Measurements from ENCODE around the gene ATG7. TPM values are rescaled to one million over a fixed set of nuclear protein-coding genes. Genes with fewer than 3 reads are reported as not detected.

The ATG7 gene
- polyA plus RNA-seq, 3 donors, result 8.4 to 17.9 (median 14.9) TPM

DNA sequence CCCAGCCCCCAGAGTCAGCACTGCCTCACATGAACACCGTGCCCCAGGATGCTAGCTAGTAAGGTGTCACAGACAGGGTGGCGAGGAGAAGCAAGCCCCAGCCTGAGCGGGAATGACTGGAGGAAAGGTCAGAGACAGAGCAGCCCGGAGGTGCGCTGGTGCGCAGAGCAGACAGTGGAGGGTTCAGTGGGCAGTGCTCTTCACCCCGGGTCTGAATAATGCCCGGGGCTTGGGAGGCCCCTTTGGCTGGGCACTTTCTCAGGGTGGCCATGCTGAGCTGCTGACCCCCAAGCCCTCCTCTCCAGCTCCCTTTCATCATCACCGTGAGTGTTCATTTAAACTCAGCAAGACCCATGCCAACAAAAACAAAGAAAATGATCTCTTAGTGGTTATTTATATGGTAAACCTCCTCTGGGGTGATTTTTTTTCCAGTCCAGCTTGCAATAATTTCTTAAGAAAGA lies 260.8 kb downstream of the ATG7 start:
- H3K27ac ChIP-seq (ENCODE audit: low read depth, low read length), result no peak overlapping the region
- WGBS, 3 donors, result 83 to 89% (median 86%) methylated on average over 9 of the region's 9 CpGs

DNA sequence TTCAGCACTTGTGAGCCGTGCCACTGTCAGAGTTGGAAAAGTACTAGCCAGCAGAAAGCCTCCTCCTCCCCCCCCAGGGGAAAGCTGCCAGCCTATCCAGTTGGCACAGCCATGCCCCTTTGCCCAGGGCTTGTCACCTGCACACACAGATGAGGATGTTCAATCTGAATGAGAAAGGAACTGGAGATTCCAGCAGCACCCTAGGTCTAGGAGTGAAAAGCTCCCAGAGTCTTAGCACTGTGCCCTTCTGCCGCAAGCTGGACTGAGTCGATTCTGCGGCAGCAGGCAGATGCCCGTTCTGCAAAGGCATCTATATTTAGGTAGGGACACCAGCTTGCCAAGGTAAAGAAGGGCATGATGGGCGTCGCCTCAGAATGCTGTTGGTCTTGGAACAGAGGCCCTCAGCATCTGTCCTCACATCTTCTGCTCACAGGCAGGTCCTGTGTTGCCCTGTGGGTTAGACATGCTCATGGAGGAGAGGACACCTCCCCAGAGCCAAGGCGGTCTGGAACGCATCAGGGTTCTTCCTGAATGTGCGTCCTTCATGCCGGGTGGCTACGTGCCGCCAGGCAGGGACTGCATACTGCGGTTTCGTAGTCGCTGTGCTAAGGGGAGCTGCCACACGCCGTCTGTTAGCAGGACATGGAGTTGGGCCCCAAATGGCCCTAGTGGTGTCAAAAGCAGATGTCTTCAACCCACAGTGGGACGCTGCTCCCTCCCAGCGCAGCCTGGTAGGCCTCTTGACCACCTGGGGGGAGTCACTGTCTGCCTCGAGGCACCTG lies 262.0 kb downstream of the ATG7 start:
- H3K27ac ChIP-seq (ENCODE audit: low read depth, low read length), result no peak overlapping the region
- 88 to 96% (median 95%) methylated on average over 20 to 21 of the region's 21 CpGs for WGBS, 3 donors

DNA sequence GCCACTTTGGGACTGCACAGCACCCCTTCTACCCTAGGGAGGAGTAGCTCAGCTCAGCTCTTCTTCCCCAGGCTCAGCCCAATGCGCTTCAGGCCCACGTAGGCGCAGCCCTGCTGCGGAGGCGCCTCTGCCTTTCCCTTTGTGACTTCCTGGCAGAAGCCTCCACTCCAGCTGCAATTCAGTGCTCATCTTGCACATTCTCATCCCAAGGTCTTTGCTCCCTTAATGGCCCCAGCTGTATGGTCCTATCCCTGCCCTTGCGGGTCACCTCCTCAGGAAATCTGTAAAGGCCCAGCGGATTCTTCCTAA lies 262.6 kb downstream of the ATG7 start:
- WGBS, 3 donors, result 97 to 99% (median 98%) methylated on average over 7 of the region's 7 CpGs
- no peak overlapping the region for H3K27ac ChIP-seq (ENCODE audit: low read depth, low read length)

DNA sequence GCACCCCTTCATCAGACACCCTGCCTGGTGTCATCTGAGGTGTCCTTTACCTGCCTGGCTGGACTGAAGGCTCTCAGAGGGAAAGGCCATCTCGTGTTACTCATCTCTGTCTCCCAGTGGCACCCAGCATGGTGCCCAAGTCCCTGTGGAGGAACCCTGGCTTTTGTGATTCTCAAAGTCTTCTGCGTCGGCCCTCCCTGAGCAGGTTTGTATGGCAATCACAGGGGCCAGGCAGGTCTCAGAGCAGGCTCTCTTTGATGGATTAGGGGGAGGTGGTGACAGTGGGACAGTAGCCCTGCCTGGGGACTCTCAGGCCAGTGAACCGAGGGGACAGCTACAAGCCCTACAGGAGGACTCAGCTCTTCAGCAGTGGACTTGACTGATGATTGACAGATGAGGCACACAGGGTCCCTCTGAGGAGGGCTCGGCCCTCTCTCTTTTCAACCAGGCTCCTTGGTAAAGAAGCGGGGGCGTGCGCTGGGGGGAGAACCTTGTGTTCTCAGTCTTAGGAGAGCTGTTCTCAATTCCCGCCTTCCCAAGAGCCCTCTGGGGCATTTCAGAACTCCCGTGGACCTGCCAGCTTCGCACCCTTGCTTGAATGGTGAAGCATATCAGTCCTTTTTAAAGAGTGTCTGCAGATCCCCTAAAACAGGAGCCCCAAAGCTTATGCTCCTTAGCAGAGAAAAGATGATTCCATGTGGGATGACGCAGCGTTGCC lies 263.2 kb downstream of the ATG7 start:
- 94 to 98% (median 96%) methylated on average over 13 of the region's 13 CpGs for WGBS, 3 donors
- H3K27ac ChIP-seq (ENCODE audit: low read depth, low read length), result no peak overlapping the region

DNA sequence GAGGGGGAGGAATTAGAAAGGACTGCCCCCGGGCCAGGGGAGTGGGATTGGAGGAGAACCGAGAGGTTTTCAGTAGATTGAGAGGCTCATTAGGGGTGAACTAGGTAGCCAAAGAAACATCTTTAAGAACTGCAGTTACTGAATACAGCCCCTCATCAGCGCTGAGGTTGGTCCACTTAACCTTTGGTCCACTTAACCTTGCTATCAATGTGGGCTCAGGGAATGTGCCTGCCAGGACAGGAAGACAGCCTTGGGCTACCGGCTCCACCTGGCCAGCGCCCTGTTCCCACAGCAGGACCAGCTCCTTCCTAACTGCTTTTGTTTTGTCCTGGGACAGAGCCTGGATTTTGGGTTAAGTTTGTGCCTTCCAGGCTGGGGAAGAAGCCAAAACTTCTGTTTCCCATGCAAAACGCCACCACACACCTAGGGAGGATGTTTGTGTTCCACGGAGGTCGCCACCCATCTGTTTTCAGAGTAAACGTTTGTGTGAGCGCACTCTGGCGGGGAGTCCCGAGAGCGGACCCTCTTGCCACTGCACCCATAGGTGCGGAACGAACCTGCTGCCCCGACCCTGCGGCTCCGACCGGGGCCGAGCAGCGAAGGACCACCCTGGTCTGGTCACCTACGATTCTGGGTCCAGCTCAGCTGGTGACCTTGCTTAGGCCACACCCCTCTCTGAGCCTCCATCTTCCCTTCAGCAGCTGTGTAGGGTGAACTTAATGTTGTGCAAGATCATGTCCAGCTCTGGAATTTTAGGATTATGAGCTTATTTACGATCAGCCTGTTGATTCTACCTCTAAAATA lies 264.1 kb downstream of the ATG7 start:
- 86 to 92% (median 89%) methylated on average over 23 of the region's 23 CpGs for WGBS, 3 donors

DNA sequence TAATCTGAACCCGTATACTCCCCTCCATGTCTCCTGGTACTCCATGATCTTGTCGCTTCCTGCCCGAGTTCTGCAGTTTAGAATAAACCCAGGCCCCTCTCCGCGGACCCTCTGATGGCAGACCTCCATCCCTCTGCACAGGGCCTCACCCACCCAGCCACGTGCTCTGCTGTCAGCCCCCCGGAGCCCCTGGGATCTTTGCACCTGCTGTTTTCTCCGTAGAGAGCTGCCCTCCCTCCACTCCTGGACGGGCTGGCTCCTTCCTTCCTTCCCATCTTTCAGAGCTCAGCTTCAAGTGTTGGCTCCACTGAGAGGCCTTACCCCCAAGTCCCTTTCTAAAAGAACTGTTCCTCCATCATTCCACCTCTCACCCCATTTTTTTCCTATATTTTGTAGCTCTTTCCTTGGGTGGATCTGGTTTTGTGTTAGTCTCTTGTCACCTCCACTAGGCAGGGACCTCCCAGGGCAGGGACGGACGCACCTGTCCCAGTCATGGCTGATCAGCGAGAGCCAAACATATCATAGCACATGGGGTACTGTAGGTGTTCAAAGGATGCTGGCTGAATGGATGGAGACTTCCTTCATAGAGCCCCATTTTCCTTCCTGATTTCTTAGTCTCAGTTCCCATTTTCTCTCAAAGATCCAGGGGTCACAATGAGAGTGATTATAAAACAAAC lies 264.9 kb downstream of the ATG7 start:
- WGBS, 3 donors, result 87 to 94% (median 89%) methylated on average over 12 of the region's 12 CpGs
- no peak overlapping the region for H3K27ac ChIP-seq (ENCODE audit: low read depth, low read length)

More for the DNA sequence above, 264.1 kb downstream of the ATG7 start:
- H3K27ac ChIP-seq (ENCODE audit: low read depth, low read length), result no peak overlapping the region

DNA sequence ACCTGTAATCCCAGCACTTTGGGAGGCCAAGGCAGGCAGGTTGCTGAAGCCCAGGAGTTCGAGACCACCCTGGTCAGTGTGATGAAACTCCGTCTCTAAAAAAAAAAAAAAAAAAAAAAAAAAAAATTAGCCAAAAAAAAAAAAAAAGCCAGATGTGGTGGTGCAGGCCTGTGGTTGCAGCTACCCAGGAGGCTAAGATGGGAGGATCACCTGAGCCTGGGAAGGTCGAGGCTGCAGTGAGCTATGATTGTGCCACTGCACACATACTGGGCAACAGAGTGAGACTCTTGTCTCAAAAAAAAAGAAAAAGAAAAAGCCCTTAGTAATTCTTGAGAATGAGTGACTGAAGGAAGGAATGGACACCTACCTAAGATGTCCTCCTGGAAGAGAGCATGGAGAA lies 266.4 kb downstream of the ATG7 start:
- WGBS, 3 donors, result 95 to 97% (median 95%) methylated on average over 3 of the region's 3 CpGs
- H3K27ac ChIP-seq (ENCODE audit: low read depth, low read length), result no peak overlapping the region

DNA sequence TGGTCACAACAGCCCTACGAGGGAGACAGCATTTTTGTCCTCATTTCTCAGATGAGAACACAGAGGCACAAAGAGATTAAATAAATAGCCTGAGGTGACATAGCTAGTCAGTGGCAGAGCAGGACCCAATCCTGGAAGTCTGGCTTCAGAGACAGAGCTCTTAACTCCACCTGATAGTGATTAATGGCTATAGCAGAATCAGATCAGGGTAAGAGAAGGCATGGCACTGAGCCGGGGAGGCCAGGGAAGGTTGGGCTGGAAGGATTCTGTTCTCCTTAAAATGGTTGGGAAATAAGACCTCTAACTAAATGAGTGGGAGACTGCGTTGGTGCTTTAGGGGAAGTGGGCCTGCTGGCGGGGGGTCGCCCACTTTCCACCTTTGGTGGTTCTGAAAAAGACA lies 267.0 kb downstream of the ATG7 start:
- 93 to 96% (median 94%) methylated on average over 5 of the region's 5 CpGs for WGBS, 3 donors
- no peak overlapping the region for H3K27ac ChIP-seq (ENCODE audit: low read depth, low read length)

DNA sequence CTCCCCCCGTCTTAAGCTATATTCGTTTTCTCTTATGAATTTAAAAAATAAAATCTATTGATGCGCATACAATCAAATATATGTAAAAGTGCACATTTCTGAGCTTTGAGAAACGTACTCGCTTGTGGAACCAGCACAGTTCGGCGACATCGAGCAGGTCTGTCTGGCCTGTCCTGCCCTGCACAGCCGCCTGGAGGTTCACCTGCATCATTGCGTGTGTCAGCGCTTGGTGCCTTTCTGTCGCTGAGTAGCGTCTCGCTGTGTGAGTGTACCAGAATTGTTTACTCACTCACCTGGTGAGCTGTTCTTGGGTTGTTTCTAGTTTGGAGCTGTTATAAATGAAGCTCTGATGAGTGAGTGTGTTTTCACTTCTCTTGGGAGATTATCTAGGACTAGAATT lies 267.5 kb downstream of the ATG7 start:
- H3K27ac ChIP-seq (ENCODE audit: low read depth, low read length), result no peak overlapping the region
- WGBS, 3 donors, result 88 to 97% (median 90%) methylated on average over 14 of the region's 14 CpGs

DNA sequence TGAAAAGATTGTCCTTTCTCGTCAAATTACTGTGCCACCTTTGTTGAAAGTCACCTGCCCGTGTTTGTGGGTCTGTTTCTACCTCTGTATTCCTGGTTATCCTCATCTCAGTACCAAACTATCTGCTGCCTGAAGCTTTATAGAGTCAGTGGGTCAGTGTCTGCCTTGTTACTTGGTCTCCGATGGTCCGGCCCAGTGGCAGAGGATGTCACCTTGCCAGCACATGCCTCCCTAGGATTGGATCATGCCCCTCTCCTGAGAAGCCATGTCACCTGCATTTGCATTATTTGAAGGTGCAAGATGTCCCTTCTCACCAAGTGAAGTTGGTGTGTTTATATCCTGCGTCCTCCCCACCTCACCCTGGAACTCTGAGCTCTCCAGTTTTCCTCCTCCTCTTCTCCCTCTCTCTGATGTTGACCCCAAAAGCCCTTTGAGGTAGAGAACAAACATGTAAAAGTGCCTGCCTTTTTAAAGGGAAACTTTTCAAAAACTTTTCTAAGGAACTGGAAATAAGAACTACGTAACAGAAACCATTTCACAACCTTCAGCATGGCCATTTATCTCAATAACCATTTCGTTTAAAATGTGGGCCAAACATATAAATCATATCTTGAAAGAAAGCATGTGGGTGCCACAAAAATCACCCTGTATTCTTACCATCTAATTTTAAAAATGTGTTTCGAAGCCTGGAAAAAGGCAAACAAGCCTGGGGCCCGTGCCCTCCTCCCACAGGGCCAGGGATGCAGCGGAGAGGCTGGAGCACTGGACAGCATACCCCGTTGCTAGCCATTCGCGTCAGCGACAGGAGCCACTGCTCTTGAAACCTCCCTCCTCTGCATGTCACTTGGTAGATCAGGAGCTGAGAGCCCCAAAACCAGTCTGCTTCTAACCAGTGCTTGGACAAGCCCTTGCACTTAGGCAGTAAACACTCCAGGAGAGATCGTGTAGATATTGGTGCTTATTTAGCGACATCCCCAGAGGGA lies 269.4 kb downstream of the ATG7 start:
- WGBS, 3 donors, result 74 to 79% (median 75%) methylated on average over 16 of the region's 16 CpGs
- H3K27ac ChIP-seq (ENCODE audit: low read depth, low read length), result no peak overlapping the region

DNA sequence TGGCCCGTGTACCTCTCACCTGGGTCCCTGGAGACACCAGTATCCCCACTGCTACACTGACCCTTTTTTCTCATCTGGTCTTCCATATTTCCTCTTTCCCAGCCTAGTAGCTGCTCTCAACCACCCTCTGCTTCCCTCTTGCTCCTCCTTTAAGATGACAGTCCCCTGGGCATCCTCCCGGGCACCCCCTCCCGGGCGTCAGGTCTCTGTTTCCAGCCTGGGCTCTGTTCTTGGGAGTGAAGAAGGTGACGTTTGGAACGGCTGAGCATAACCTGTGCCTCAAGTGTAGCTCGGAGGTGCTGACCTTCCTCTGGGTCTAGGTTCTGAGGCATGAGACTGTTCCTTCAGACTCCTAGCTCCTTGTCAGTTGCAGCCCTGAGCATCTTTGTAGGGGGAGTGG lies 270.4 kb downstream of the ATG7 start:
- 85 to 92% (median 91%) methylated on average over 7 of the region's 7 CpGs for WGBS, 3 donors
- H3K27ac ChIP-seq (ENCODE audit: low read depth, low read length), result no peak overlapping the region

DNA sequence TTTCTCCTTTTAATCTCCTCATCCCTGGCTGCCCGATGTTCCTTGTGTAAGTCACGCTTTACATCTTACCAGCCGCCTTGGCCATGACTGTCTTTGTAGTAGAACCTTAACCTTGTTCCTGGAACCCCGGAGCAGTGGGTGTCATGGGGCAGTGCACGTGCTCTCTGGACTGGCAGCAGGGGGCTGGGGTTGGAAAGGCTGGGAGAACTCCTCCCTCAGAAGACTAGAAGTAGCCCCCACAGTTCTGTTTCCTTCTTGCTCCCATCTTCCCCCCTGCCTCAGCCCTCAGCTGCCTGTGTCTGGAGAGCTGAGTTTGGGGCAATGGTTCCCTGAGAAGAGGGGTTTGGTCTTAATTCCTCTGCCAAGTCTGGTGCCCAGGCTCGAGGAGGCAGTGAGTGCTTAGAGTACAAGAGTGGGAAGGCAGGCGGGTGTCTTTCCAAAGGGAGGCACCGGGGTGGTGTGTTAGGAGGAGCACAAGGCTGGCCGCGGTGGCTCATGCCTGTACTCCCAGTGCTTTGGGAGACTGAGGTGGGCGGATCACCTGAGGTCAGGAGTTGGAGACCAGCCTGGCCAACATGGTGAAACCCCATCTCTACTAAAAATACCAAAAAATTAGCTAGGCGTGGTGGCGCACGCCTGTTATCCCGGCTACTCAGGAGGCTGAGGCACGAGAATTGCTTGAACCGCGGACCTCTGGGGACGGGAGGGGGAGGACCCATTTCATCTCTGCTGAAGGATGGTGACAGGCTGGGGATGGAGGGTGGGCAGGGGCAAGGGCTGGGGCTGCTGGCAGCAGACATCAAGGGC lies 271.1 kb downstream of the ATG7 start:
- WGBS, 3 donors, result 95 to 98% (median 98%) methylated on average over 19 of the region's 19 CpGs

DNA sequence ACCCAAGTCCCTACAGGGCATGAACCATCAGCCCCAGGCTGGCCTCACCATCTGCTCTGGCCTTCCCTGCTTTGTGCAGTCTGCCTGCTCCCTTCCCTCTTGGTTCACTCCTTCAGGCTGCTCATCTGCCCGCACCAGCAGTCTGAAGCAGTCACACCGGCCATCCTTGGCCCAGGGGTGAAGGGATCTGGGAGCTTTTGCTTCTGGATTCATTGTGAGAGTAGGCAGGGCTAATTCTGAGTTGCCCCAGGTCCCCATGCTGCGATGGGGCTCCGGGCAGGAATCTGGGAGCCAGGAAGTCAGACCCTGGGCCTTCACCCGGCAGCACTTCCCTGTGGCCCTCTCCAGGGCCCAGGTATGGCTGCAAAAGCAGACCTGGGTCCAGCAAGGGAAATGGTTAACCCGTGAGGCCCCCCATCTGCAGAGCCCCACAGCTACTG lies 271.8 kb downstream of the ATG7 start:
- H3K27ac ChIP-seq (ENCODE audit: low read depth, low read length), result no peak overlapping the region
- whole genome bisulfite sequencing, 3 donors, result 88 to 95% (median 91%) methylated on average over 6 of the region's 6 CpGs

More for the DNA sequence above, 271.1 kb downstream of the ATG7 start:
- H3K27ac ChIP-seq (ENCODE audit: low read depth, low read length), result no peak overlapping the region

DNA sequence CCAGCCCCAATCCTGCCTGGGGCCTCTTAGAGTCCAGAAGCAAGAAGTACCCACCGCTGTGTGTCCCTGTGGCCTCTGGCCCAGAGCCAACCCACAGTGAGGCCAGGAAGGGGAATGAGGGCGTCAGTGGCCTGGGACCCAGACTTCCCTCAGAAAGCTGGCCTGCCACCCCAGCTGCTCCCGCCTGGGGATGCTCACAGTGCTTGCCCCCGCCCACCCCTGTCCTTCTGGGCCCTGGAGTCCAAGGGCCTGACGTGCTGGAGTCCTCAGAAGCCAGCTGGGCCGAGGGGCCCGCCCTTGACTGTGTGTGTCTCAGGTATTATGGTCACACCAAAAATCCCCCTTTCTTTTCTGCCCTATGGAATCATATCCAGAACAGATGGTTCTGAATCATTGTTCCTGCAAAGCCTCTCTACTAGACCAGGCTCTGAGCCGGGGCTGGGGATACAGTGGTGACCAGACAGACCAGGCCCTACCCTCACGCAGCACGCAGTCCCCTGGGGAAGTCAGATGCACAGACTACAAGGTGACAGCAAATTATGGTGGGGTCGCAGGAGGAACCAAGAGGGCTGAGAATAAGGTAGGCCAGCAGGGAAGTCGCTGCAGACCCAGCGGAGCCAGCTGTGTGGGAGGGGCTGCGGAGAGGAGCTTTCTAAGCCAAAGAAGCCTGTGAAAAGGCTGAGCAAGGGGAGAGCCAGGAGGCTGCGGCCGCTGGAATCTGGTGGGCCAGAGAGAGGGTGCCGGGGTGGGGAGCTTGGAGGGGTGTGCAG lies 272.4 kb downstream of the ATG7 start:
- H3K27ac ChIP-seq (ENCODE audit: low read depth, low read length), result no peak overlapping the region
- 58 to 89% (median 69%) methylated on average over 16 to 17 of the region's 17 CpGs for WGBS, 3 donors

DNA sequence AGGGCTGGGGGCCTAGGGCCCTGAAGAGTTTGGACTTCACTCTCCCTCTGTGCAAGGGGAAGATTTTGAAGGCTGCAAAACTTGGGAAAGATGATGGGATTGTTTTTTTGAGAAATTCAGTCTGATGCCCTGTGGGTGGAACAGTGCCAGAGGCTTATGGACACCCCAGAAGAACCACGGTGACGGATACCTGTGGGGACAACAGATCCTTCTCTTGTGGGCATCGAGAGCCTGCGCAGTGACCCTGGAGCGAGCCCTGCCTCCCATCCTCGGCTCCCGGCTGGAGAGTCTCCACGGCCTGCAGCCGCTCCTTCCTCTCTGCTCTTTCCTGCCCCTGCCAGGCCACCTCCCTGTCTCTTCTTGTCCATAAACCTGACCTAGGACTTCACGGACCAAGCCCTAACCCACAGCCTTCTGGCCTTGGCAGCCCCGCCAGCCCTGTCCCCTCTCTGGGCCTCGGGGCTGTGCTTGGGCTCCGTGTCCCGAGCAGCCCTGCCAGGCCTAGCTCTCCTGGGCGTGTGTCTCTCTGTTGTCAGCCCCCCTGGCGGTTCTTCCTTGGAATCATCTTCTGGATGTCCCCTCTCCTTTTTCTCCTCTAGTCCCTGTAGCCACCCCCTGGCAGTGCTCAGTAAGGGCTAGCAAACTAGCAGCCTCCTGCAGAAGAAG lies 273.1 kb downstream of the ATG7 start:
- no peak overlapping the region for H3K27ac ChIP-seq (ENCODE audit: low read depth, low read length)
- WGBS, 3 donors, result 66 to 79% (median 69%) methylated on average over 16 of the region's 16 CpGs

All from adipose tissue (tissue), 3 donors.